ENCODE results near the gene HOOK2. TPM values are rescaled to one million over a fixed set of nuclear protein-coding genes. Genes with fewer than 3 reads are reported as not detected.

Gene HOOK2
- polyA plus RNA-seq, 1 of the 3 experiments (the other 2 are of a cell fraction), result 33.0 TPM

GRCh38 chr19:12788682-12789097 lies 13.3 kb upstream of the HOOK2 start (continued):
- TF ChIP-seq MXI1 (IDR thresholded peaks at IDR 0.05; ENCODE audit: low read depth, low read length) (no peak), POLR2AphosphoS5 (IDR thresholded peaks at IDR 0.05; ENCODE audit: low read depth, low read length) (peak; percentile 71), USF1 (IDR thresholded peaks at IDR 0.05; ENCODE audit: borderline replicate concordance, low read depth) (no peak), PBX3 (IDR thresholded peaks at IDR 0.05) (peak; percentile 88), ELF1 (IDR thresholded peaks at IDR 0.05) (no peak), GATA2 (CRISPR knock-in tag; IDR thresholded peaks at IDR 0.05) (peak; percentile 37; the same call in 1 of the 2 replicates), RAD21 (IDR thresholded peaks at IDR 0.05; ENCODE audit: low read length) (peak; percentile 17; the same call in 1 of the 2 replicates), NFIC (IDR thresholded peaks at IDR 0.05; ENCODE audit: borderline replicate concordance) (peak; percentile 94)

GRCh38 chr19:12788042-12788681 lies 12.8 kb upstream of the HOOK2 start:
- H4K20me1 ChIP-seq (ENCODE audit: insufficient read depth), result peaks cover 17% of the 10 kb centered on the region
- H3K4me2 ChIP-seq, result peak overlapping the region; percentile 88
- no peak overlapping the region for H3K4me3 ChIP-seq (ENCODE audit: low read depth in 2 of 2, low read length in 1 of 2)
- peak; percentile 33 for DNase-seq
- H3K36me3 ChIP-seq (replicated peaks in 1 of 2; ENCODE audit: control insufficient read depth in 1 of 2, insufficient read depth in 2 of 2, low read length in 1 of 2), result peaks cover 0 to 6% of the 10 kb centered on the region in 2 experiments
- H3K27me3 ChIP-seq (ENCODE audit: insufficient read depth), result no peaks in the 10 kb centered on the region
- 0 out of 2 replicates have a peak overlapping the region, but pooled peaks have one; percentile 31 for H2AFZ ChIP-seq (ENCODE audit: low read depth)
- H3K27ac ChIP-seq (ENCODE audit: low read depth in 2 of 2, low read length in 1 of 2), result peak overlapping the region; percentile 96 to 97
- TF ChIP-seq YY1 (IDR thresholded peaks at IDR 0.05; ENCODE audit: low read depth), result no peak
- no peak for TF ChIP-seq MAX (IDR thresholded peaks at IDR 0.05; ENCODE audit: low read depth)
- TF ChIP-seq CTCF (IDR thresholded peaks at IDR 0.05), result no peak
- no peak for TF ChIP-seq GATA2 (CRISPR knock-in tag; IDR thresholded peaks at IDR 0.05)
- TF ChIP-seq SMC3 (IDR thresholded peaks at IDR 0.05; ENCODE audit: low read depth, low read length), result no peak
- no peak for TF ChIP-seq RAD21 (IDR thresholded peaks at IDR 0.05; ENCODE audit: low read length)
- no peak for TF ChIP-seq FOXJ3 (CRISPR knock-in tag; IDR thresholded peaks at IDR 0.05)
- TF ChIP-seq TEAD4 (IDR thresholded peaks at IDR 0.05; ENCODE audit: borderline replicate concordance, insufficient read depth), result no peak
- POLR2A ChIA-PET, result interaction anchor here (0.7 kb wide), 2 partner anchors 10 to 65 kb away, joined by 3 read pairs; no protein-coding TSS in a partner anchor
- no peaks in the 10 kb centered on the region for H3K9me2 ChIP-seq
- H3K79me2 ChIP-seq (ENCODE audit: insufficient read depth), result peaks cover 18% of the 10 kb centered on the region
- peaks cover 64% of the 10 kb centered on the region for H3F3A ChIP-seq (replicated peaks; ENCODE audit: insufficient read depth)
- H3K9me3 ChIP-seq, result no peaks in the 10 kb centered on the region
- peak overlapping the region; percentile 66; the same call in 1 of the 2 replicates for H3K9ac ChIP-seq
- CTCF ChIA-PET, result interaction anchor here (1.3 to 17.1 kb wide), 6 partner anchors 8 to 59 kb away, joined by 3 to 321 read pairs (median 10); no protein-coding TSS in a partner anchor
- WGBS (ENCODE audit: low lambda C conversion rate), result 37% methylated on average over 4 of the region's 4 CpGs
- peaks cover 44 to 66% of the 10 kb centered on the region in 2 experiments for H3K4me1 ChIP-seq (ENCODE audit: control insufficient read depth in 1 of 2, insufficient read depth in 2 of 2, low read depth in 1 of 2, low read length in 1 of 2)

Data from SK-N-SH (cell line).